GM19328 (cell line): ENCODE results near the gene TKT.

Source experiments
- ATAC-seq: cut with Tn5 transposase; IDR thresholded peaks from one replicate; pipeline ENCODE4 v1.9.1; 2021; ENCODE audit warnings: mild to moderate bottlenecking, moderate library complexity; ENCODE audit not compliant: unreplicated experiment

Gene TKT

GRCh38 chr3:53242155-53242554, 13.7 kb downstream of the TKT start:
- ATAC-seq = no peak

GRCh38 chr3:53240989-53241972, 14.5 kb downstream of the TKT start:
- no peak for ATAC-seq

- no peak for ATAC-seq
Observed at GRCh38 chr3:53239800-53240199, 16.0 kb downstream of the TKT start.

GRCh38 chr3:53238886-53239285, 16.9 kb downstream of the TKT start:
- no peak for ATAC-seq

- no peak for ATAC-seq
Observed at GRCh38 chr3:53238051-53238850, 17.6 kb downstream of the TKT start.

GRCh38 chr3:53236112-53236841, 19.5 kb downstream of the TKT start:
- ATAC-seq = no peak

GRCh38 chr3:53235545-53235944, 20.3 kb downstream of the TKT start:
- ATAC-seq = no peak

GRCh38 chr3:53234841-53235232, 21.0 kb downstream of the TKT start:
- ATAC-seq = no peak

- no peak for ATAC-seq
Observed at GRCh38 chr3:53234130-53234840, 21.5 kb downstream of the TKT start.

- no peak for ATAC-seq
Observed at GRCh38 chr3:53232641-53233377, 23.0 kb downstream of the TKT start.

GRCh38 chr3:53231532-53232511, 24.0 kb downstream of the TKT start:
- no peak for ATAC-seq

GRCh38 chr3:53230789-53231188, 25.0 kb downstream of the TKT start:
- no peak for ATAC-seq

GRCh38 chr3:53230041-53230621, 25.7 kb downstream of the TKT start:
- ATAC-seq = no peak

- no peak for ATAC-seq
Observed at GRCh38 chr3:53229606-53230005, 26.2 kb downstream of the TKT start.

GRCh38 chr3:53229171-53229570, 26.7 kb downstream of the TKT start:
- ATAC-seq = no peak

GRCh38 chr3:53227993-53228885, 27.6 kb downstream of the TKT start:
- ATAC-seq = no peak

- no peak for ATAC-seq
Observed at GRCh38 chr3:53226841-53227407, 28.9 kb downstream of the TKT start.
